GM12801 (cell line): ENCODE results near the gene APOH.

ENCODE experiments used
- CTCF ChIP-seq: IDR thresholded peaks from one replicate; pipeline ENCODE4 v1.5.1; 2011; ENCODE audit warnings: control low read depth; ENCODE audit not compliant: insufficient read length; ENCODE audit errors: extremely low read depth

APOH gene

GRCh38 chr17:66172144-66172543 lies 57.1 kb downstream of the APOH start:
- TF ChIP-seq CTCF, result no peak

DNA sequence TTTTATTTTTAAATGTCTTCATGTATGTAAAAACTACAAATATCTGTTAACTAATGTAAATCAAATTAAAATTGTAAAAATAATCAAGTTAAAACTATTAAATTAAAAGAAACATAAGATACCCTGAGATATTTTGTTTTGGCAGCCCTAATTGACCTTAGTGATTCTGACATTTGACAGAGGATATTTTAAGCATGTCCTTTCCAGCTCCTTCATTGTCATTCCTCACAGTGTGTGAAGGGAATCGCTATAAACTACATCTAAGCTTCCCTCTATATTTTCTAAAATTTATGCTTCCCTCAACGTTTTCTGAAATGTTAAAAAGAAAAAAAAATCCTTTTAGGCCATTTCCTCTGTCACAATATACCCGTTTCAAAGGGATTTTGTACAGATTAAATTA lies 57.5 kb downstream of the APOH start:
- TF ChIP-seq CTCF, result no peak

- TF ChIP-seq CTCF, result no peak
These were observed 58.0 kb downstream of the APOH start for GRCh38 chr17:66171172-66171571.

DNA sequence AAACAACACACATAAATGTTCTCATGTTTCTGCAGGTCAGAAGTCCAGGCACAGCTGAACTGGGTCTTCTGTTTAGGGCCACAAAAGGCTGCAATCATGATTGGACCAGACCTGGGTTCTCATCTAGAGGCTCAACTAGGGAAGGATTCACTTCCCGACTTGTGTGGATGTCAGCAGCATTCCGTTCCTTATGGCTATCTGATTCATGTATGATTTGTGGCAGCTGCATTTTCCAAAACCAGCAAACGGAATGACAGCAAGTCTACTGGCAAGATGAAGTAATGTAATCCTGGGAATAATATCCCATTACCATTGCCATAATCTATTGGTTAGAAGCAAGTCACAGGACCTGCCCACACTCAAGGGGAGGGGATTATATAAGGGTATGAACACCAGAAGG lies 59.4 kb downstream of the APOH start:
- no peak for TF ChIP-seq CTCF

- no peak for TF ChIP-seq CTCF
These were observed 61.9 kb downstream of the APOH start for GRCh38 chr17:66167189-66167815.

DNA sequence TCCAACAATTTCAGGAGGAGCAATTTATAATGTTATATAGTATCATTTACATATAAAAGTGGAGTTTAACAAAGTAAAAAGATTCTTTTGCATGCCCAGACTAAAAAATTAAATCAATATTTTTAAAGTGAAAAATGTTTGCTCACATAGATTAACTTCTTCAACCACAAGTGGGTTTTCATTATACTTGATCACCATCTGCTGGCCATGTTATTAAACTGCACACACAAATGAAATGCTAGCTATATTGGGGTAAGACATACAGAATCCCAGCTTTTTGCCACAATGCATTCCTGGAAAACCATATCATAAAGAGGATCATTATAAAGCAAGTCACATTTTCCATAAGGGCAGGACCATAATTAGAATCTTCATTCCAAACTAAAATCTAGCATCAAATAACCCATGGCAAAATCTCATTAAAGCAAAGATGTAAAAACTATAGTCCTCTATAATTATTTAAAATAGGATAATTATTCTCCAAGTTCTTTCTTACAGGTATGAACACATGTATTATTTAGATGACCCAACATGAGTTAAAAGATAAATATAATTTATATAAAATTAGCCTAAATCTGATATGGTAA lies 63.6 kb downstream of the APOH start:
- TF ChIP-seq CTCF, result no peak
